GM18861 (cell line): ENCODE data around the gene NEXN.
"Not testable (repeated sequence)": the region's sequence is repeated elsewhere in the genome, so short reads cannot be mapped to it uniquely, and the experiment has no call there.

Source experiments
- ATAC-seq: cut with Tn5 transposase; IDR thresholded peaks from one replicate; pipeline ENCODE4 v1.9.1; 2021; ENCODE audit not compliant: unreplicated experiment

NEXN gene

GRCh38 chr1:77958391-77958790, 70.0 kb downstream of the NEXN start:
- ATAC-seq: no peak

GRCh38 chr1:77958850-77959249, 70.4 kb downstream of the NEXN start:
- ATAC-seq: no peak

GRCh38 chr1:77961392-77961791, 73.0 kb downstream of the NEXN start:
- no peak for ATAC-seq

- ATAC-seq: no peak
Observed at GRCh38 chr1:77966291-77966690, 77.9 kb downstream of the NEXN start.

- ATAC-seq: no peak
Observed at GRCh38 chr1:77970192-77970591, 81.8 kb downstream of the NEXN start.

GRCh38 chr1:77972080-77972479, 83.7 kb downstream of the NEXN start:
- no peak for ATAC-seq

- no peak for ATAC-seq
Observed at GRCh38 chr1:77975386-77975785, 87.0 kb downstream of the NEXN start.

- no peak for ATAC-seq
Observed at GRCh38 chr1:77975907-77976306, 87.5 kb downstream of the NEXN start.

GRCh38 chr1:77976433-77977076, 88.1 kb downstream of the NEXN start:
- ATAC-seq: no peak

GRCh38 chr1:77977989-77978292, 89.5 kb downstream of the NEXN start:
- ATAC-seq: no peak

GRCh38 chr1:77978293-77978968, 90.0 kb downstream of the NEXN start:
- ATAC-seq: peak; percentile 69

- peak; percentile 62 for ATAC-seq
Observed at GRCh38 chr1:77978969-77979876, 90.8 kb downstream of the NEXN start, which contains the start of gene FUBP1. Gene FUBP1, minus strand, starts transcription at chr1:77979072. Its CDS starts 68 bp downstream, at chr1:77979004.

- ATAC-seq: not testable (repeated sequence)
Observed at GRCh38 chr1:77983352-77983996, 95.0 kb downstream of the NEXN start.

- ATAC-seq: no peak
Observed at GRCh38 chr1:77983997-77984355, 95.6 kb downstream of the NEXN start.

GRCh38 chr1:77984629-77985028, 96.2 kb downstream of the NEXN start:
- ATAC-seq: no peak

- no peak for ATAC-seq
Observed at GRCh38 chr1:77986810-77987209, 98.4 kb downstream of the NEXN start.

- ATAC-seq: no peak
Observed at GRCh38 chr1:77987919-77988318, 99.5 kb downstream of the NEXN start.

GRCh38 chr1:77989744-77990143, 101.3 kb downstream of the NEXN start:
- no peak for ATAC-seq

- no peak for ATAC-seq
Observed at GRCh38 chr1:77990629-77991204, 102.3 kb downstream of the NEXN start.

- no peak for ATAC-seq
Observed at GRCh38 chr1:77991638-77992037, 103.2 kb downstream of the NEXN start.
